Activated CD4-positive, alpha-beta T cell treated with anti-CD3 and anti-CD28 coated beads, Interleukin-2, amount 50 U/mL, for 16 hours (primary cell): ENCODE measurements around the gene UMODL1.

Source experiments
- DNase-seq: peaks from one replicate; pipeline ENCODE4 v3.0.0-alpha.2; 2020

UMODL1 gene

DNA sequence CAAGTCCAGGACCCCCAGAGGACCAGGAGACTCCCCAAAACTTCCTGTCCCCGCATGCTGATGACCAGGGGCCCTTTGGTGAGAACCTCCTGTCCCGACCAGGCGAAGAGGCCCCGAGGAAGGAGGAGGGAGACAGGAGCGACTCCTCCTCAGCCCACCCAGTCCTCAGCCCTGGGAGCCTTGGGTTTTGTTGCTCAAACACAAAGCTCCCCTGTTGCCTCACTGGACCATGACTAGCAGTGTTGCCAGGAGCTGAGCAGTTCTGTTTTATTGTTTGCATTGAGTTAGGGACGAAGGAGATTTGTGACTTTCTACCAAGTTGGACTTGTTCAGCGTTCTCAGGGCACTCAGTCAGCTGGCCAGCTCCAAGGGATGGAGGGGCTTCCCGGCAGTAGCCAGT is 10.0 kb downstream of the UMODL1 start:
- no peak for DNase-seq

DNA sequence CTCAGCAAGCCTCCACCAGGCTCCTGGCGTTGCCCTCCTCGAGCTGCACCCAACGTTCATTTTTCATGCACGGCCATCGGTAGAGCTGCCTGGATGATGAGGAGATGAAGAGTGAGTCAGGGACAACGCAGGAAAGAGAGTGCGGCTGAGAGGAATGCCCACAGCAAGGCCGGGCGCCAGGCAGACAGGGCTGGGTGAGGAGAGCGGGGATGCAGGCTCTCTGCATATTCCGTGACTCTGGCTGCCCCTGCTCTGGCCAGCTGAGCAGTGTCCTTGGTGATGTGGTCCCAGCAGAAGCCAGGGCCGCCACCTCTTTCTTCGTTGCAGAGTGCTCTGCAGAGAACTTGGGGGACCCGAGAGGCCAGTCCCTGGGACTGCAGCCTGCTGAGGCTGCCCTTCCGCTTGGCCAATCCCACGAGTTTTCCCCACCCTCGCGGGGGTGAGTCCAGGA is 10.8 kb downstream of the UMODL1 start:
- no peak for DNase-seq

DNA sequence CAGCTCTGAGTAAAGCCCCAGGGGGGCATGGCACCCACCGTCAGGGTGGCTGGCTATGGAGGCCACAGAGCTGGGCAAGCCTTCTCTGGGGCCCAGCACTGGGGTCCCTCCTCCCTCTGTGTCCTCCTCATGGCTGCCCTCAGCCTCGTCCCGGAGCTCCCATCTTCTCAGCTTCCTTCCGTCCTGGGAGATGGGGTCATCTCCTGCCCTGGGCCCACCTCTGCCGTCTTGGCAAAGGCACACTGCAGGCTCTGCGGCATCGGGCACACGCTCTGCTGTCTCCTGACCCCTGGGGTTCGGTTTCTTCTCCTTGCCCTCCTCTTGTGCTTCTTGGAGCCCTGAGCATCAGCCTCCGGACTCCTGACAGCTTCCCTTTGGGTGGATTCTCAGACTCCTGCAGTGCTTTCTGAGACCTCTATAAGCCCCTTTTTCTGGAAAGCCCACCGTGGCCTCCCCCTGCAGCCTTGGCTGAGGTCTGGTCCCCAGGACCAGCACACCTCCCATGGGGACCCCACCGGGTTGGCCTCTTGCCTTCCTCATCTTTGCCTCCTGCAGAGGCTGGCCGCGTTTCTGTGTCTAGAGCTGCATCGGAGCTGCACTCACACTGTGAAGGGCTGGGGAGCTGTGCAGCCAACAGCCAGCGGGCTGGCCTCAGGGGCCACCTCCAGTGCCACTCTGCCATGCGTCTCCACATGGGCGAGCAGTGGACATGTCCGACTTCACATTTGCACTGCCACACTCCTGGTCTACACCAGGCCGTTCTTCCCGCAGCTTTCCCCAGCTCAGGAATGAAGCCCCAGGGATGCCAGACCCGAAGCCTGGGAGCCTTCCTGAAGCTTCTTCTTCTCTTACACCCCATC is 11.6 kb downstream of the UMODL1 start:
- DNase-seq: no peak

DNA sequence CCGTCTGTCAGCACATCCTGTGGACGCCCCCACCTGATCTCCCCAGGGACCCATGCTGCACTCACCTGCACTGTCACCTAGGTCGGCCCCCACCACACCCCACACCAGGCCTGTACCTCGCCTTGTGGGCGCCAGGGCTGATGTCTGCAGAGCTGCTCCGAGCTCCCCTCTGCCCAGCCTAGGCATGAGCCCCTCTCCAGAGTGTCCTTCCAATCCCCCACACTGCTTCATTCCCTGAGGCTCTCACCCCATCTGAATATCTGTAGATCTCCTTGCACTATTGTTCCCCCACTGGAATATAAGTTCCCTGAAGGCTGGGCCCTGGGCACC is 12.2 kb downstream of the UMODL1 start:
- DNase-seq: no peak

DNA sequence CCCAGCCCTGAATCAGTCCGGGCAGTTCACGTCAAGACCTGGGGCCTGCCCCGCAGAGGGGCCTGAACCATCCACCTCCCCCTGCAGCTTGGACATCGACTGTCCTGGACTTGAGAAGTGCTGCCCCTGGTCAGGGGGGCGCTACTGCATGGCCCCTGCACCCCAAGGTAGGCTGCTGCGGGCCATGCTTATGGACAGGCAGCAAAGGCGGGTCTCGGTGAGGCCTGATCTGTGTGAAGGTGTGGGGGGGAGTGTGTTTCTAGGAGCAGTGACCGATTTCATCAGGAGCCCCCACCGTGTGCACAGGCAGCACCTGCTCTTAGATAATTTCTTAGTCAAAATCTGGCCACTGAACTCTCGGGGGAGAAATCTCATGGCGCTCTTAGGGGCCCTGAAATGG is 13.0 kb downstream of the UMODL1 start:
- no peak for DNase-seq

DNA sequence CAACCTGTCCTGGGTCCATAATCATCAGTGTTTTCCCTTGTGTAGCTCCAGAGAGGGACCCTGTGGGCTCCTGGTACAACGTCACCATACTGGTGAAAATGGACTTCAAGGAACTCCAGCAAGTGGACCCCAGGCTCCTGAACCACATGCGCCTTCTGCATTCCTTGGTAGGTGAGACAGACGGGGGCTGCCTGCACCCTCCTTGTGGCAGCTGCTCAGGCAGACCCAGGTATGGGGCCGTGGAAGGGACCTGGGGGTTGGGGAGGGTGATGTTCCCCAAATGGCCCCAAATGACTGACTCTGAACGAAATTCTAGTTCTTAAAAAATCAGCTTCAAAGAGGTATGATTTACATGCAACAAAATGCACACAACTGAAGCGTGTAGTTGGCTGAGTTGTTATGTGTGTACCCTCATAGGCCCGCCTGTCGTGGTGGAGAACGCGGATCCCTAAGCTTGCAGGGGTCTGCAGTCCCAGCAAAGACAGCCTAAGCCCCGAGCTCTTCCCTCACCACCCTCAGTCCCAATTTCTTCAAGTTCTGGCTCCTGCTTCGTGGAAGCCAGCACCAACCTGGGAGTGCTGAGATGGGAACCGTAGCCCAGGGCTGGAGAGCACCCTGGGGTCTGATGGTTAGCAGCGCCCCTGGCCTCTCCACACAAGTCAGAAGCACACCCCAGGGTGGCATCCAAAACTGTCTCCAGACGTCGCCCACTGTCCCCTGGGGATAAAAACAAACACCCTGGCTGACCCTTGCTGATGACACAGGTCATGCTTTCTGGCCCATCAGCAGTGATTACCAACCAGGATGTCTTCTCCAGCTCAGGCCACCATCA is 14.3 kb downstream of the UMODL1 start:
- no peak for DNase-seq

DNA sequence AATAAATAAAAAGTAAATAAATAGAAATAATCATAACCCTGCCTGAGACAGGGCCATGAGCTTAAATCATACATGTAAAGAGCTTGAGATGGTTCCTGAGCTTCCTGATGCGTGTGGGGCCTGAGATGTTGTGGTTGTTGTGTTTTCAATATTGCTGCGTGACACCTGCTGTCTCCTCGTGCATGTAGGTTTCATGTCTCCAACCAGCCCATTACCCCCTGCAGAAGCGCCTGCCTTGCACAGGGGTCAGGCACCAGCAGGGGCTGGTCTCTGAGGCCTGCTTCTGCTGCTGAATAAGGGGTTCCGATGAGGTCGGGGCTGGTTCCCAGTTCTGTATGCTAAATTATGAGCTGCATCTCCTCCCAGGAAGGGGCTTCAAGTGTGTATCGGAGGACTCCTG is 15.9 kb downstream of the UMODL1 start:
- no peak for DNase-seq

DNA sequence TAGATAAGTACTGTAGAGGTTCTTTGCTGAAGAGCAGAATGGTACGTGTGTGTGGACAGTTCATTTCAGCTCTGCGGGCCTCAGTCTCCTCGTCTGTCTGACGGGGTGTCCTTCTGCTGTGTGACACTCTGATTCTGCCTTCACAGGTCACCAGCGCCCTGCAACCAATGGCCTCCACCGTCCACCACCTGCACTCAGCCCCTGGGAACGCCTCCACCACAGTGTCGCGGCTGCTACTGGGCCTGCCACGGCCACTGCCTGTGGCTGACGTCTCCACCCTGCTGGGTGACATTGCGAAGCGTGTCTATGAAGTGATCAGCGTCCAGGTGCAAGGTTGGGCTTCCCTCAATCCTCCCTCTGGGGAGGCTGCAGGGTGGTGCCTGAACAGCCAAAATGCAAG is 17.0 kb downstream of the UMODL1 start:
- no peak for DNase-seq

DNA sequence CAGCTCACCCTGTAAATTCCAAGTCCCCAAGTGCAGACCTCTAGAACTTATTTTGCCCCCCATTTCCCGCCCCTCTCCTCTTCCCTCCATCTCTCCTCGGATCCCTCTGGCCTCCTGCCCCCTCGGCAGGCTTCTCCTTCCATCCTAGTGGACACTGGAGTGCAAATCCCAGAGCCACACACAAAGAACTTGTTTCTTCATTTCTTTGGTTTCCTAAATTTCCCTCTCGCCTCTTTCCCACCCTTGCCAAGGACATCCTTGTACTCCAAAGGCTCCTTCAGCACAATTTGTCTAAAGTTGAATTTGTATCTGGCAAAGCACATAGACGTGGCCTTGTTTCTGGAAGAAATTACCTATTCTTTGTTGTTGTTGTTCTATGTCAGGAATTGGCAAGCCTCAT is 17.5 kb downstream of the UMODL1 start:
- DNase-seq: no peak

DNA sequence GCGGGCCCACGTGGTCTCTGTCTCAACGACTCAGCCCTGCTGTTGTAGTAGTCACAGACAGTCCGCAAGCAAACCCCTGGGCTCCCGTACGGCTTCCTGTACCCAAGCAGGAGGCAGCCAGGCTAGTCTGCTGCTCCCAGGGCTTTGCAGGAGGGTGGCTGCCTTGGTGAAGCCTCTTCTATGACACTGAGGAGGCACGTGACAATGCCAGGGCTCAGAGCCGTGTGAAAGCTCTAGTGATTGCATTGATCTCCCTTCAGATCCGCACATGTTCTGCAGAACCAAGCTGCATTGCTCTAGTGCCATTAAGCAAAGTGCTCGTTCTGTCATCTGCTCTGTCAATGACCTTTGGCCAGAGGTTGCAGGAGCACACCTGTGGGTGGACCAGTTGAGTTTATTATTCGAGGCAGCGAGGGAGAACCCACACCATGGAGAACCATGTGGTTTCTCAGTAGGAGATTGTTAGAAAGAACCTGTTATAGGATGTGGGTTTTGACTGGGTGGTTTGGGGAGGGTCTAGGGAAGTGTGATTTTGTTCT is 18.0 kb downstream of the UMODL1 start:
- DNase-seq: no peak

DNA sequence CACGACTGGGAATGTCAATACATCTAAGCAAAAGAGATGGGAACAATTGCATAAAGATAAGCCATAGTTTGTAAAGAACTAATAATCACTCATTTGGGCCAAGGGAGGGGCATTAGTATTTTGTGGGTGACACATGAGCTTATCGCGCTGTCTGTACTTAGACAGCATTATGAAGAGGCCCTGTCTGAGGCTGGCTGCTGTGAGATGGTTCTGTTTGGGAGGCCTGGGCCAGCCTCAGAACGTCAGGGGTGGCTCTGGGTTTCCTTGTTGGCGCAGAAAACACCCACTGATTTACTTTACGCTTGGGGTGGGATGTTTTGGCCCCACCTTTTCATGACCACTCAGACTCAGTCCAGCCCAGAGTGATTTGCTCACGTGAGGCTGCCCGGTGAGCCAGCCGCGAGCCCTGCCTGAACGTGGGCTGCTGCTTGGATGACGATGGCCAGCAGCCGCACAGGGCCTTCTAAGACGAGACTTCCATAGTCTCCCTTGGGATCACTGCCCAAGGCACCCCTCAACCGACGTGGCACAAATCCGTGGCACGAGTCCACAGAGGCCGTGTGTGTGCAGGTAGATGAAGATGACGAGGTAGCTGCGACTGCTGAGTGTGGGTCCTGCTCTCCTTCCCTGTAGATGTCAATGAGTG is 18.7 kb downstream of the UMODL1 start:
- DNase-seq: no peak

DNA sequence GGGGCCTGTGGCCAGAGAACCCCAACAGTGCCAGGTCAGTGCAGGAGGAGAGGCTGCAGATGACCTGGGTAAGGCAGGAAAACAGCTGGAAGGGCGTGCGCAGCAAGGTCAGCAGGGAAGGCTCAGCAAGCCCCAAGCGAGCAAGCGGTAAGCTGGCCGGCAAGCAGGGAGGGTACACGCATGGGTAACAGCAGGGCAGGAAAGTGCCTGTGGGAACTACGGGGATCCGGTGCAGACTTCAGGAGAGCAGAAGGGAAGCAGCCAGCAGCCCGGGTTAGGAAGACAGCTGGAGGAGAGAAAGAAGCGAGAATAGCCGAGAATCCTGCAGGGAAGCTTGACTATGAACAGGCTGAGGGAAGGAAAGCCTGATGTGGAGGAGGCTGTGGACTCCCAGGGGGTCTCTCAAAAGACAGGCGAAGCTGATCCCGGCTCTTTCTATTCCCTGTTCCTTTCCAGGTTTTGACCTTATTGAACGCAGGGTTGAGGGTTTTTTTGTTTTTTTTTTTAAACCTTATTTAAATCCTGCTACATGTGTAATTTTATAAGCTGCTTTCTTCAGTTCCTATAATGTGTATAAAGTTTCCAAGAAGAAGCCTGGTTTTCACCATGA is 20.9 kb downstream of the UMODL1 start:
- no peak for DNase-seq

DNA sequence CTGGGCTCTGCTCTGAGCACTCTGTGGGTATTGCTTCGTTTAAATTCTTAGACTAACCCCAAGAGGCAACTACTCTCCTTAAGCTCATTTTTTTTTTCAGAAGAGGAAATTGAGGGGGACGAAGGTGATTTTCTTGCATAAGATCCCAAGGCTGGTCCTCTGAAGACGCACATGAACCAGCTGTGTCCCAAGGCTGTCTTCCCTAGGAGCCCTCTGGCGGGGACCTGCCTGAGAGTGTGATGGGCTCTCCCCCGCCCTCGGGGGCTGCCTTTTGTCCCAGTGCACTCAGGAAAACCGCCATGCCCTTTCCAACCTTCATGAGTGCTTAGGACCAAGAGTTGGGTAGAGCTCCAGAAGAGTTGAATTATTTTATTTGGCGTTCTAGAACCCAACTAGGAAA is 21.7 kb downstream of the UMODL1 start:
- no peak for DNase-seq

DNA sequence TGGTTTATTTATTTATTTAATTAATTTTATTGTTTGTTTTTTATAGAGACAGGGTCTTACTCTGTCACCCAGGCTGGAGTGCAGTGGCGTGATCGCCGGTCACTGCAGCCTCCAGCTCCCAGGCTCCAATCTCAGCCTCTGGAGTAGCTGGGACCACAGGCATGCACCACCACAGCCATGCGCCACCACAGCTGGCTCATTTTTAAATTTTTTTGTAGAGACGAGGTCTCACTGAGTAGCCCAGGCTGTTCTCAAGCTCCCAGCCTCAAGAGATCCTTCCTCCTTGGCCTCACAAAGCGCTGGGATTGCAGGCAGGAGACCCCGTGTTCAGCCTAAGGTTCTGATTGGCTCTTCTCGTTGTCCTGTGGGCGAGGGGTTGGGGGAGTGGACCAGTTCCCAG is 22.1 kb downstream of the UMODL1 start:
- no peak for DNase-seq

DNA sequence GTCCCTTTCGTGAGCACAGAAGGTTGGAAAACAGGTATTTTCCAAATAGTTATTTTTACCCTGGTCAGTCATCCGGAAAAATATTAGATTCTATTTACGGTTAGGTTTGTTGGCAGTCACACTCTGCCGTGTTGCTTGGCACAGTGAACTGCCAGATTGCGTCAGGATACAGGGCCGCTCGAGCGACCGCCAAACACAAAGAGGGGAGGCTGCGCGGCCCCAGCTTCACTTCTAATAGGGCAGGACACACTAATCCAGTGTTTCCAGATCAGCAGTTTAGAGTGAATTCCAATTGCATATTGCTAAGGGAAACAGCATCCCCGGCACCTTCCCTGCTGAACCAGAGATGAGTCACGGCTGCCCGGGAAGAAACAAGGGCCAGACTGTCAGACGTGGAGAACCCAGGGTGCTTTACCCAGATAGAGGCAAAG is 22.9 kb downstream of the UMODL1 start:
- DNase-seq: no peak

DNA sequence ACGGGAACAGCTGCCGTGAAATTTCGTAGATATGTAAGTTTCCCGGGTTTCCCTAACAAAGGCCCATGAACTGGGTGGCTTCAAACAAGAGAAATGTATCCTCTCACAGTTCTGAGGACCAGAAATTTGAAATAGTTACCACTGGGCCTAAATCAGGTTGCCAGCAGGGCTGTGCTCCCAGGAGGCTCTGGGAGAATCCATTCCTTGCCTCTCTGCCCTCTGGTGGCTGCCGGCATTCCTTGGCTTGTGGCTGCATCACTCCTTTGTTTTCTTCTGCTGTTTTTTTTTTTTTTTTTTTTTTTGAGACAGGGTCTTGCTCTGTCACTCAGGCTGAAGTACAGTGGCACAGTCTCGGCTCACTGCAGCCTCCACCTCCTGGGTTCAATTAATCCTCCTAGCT is 23.7 kb downstream of the UMODL1 start:
- DNase-seq: no peak

DNA sequence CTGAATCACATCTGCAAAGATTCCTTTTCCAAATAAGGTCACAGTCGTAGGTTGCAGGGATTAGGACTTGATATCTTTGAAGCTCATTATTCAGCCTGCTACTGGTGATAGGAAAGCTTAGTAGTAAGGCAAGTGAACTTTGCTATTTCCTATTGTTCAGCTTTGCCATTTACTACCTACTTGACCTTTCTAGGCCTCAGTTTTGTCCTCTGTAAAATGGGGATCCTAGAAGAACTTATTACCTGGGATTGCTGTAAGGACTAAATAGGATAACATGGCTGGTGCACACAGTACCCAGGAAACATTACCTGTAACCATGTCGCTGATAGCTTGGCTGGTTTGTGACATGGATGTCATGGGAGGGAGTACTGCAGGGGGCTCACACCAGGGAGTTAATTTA is 24.5 kb downstream of the UMODL1 start:
- DNase-seq: no peak

DNA sequence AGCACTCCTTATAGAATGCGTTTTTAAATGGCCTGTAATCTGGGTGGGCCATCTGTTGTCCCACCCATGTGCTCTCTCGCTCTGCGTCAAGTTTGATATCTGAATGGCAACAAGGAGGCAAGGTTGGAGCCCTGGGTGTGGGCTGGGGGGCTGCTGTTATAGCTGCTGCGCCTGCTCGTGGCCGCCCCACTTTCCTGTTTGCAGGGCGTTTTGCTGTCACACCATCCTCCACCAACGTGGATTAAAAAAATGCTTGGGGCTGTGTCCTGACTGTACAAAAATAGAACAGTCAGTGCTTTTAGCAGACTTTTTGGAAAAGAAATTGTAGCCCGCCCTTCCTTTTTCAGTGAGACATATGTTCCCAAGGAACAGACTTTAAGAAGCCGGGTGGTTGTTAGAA is 25.4 kb downstream of the UMODL1 start:
- no peak for DNase-seq

DNA sequence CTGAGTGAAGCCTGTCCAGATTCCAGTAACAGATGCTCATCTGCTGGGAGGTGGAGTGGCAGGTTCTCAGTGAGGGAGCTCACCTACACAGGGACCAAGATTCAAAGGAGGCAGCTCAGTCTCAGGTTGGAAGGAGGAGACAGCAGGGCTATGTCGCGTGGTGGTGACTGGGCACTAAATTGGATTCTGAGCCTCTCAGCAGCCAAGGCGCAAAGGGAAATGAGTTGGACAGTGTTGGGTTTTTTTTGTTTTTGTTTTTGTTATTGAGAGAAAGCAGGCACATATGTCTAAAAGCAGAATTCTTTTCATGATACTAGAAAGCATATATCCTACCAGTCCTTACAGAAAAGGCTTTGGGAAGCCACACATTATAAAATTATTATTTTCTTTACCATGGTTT is 26.2 kb downstream of the UMODL1 start:
- no peak for DNase-seq

DNA sequence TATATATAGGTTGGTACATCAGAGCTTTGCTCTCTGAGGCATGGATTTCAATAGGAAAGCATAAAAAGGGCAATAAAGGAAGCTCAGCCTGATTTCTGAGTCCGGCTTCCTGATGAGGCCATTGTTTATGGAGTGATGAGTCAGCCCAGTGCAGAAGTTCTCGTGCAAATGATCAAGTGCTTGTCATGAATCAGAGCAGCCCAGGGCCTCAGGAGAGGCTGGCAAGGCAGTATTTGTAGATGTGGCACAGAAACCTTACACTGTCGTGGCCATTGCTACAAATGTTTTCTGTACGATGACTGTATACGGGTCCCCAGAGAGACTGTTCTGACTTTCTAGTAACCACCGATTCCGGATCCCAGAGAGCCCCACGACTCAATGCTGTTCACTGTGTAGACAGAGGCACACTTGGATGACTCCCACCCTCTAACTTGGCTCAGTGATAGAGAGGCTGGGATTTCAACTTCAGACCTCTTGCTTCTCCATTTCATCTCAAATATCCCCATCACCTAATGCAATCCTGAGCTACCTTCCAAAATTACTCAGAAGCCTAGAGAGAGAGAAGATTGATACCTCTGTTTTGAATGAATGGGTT is 26.8 kb downstream of the UMODL1 start:
- DNase-seq: no peak

DNA sequence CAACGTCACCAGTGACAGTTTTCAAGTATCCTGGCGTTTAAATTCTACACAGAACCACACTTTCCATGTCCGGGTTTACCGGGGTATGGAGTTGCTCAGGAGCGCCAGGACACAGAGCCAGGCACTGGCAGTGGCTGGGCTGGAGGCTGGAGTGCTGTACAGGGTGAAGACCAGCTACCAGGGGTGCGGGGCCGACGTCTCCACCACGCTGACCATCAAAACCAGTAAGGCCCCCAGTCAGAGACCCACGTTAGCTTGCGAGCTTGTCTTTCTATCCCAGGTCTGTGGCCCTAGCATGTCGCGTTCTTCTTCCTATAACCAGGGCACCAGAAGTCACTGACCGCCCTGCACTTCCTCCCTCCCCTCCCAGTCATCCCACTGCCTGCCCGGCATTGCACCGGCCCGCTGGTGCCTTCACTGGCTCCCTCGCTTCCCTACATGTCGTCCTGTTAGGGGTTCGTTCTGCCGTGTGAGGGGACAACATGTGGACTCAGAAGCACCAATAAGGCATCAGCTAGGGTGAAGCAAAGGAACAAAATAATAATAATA is 27.9 kb downstream of the UMODL1 start:
- no peak for DNase-seq

DNA sequence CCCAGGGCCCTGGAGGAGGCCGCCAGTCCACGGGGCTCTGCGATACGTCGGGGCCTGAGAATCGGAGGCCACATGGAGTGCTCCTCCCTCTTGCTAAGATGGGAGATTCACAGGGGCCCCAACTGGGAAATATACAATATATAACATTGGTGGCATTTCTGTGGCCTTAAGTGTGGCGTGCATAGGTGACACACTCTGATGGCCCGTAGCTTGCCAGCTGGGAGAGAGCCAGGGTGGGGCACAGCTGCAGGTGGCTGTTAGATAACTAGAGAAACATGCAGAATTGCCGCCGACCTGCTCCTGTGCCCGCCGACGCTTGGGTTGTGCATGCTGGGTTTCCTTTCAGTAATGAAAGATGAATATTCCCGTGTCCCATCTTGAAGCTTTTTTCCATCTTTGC is 30.1 kb downstream of the UMODL1 start:
- no peak for DNase-seq
